ENCODE data around the gene POU3F1.
A peak's percentile ranks its signal among the peaks of the same experiment; 100 is the strongest.

POU3F1 gene

DNA sequence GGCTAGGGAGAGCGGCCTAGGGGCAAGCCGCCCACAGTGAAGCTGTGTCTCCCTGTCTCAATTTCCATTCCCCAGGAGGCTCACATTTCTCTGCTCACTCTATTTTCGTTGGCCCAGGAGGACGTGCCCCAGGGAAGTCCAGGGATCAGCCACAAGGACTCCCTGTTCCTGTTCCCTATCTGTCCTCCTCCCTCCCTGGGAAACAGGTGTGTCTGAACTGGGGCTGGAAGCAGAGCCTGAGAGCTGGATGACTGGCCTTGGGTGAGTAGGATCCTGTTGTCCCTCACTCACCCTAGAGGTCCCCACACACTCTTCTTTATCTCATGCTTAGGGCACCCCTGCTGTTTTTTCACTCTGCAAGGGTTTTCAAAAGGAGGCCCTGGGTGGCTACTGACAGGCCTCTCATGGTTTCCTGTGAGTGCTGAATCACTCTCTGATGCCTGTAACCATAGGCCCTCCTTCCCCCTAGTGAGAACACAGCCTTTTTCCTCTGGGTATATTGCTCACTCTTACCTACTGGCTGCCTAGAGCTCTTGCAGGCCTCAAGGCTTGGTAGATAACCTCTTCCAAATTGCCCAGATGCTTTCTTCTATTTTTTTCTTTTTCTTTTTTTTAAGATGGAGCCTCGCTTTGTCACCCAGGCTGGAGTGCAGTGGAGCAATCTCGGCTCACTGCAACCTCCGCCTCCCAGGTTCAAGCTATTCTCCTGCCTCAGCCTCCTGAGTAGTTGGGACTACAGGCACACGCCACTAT is 37.3 kb downstream of the POU3F1 start (continued):
- TF ChIP-seq, protein P1, sequence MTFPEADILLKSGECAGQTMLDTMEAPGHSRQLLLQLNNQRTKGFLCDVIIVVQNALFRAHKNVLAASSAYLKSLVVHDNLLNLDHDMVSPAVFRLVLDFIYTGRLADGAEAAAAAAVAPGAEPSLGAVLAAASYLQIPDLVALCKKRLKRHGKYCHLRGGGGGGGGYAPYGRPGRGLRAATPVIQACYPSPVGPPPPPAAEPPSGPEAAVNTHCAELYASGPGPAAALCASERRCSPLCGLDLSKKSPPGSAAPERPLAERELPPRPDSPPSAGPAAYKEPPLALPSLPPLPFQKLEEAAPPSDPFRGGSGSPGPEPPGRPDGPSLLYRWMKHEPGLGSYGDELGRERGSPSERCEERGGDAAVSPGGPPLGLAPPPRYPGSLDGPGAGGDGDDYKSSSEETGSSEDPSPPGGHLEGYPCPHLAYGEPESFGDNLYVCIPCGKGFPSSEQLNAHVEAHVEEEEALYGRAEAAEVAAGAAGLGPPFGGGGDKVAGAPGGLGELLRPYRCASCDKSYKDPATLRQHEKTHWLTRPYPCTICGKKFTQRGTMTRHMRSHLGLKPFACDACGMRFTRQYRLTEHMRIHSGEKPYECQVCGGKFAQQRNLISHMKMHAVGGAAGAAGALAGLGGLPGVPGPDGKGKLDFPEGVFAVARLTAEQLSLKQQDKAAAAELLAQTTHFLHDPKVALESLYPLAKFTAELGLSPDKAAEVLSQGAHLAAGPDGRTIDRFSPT (tag by site-specific recombination; IDR thresholded peaks at IDR 0.05) = no peak
- no peak for TF ChIP-seq ZNF473 (tag by site-specific recombination; IDR thresholded peaks at IDR 0.05)
- TF ChIP-seq, protein P2, sequence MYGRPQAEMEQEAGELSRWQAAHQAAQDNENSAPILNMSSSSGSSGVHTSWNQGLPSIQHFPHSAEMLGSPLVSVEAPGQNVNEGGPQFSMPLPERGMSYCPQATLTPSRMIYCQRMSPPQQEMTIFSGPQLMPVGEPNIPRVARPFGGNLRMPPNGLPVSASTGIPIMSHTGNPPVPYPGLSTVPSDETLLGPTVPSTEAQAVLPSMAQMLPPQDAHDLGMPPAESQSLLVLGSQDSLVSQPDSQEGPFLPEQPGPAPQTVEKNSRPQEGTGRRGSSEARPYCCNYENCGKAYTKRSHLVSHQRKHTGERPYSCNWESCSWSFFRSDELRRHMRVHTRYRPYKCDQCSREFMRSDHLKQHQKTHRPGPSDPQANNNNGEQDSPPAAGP (tag by site-specific recombination; IDR thresholded peaks at IDR 0.05) = 0 out of 2 replicates have a peak, but pooled peaks have one; percentile 56
- 0 out of 2 replicates have a peak, but pooled peaks have one; percentile 30 for TF ChIP-seq ZNF561 (tag by site-specific recombination; IDR thresholded peaks at IDR 0.05; ENCODE audit: borderline replicate concordance)
- TF ChIP-seq ZNF354C (tag by site-specific recombination; IDR thresholded peaks at IDR 0.05; ENCODE audit: borderline replicate concordance, low read depth) = no peak
- TF ChIP-seq, protein P3, sequence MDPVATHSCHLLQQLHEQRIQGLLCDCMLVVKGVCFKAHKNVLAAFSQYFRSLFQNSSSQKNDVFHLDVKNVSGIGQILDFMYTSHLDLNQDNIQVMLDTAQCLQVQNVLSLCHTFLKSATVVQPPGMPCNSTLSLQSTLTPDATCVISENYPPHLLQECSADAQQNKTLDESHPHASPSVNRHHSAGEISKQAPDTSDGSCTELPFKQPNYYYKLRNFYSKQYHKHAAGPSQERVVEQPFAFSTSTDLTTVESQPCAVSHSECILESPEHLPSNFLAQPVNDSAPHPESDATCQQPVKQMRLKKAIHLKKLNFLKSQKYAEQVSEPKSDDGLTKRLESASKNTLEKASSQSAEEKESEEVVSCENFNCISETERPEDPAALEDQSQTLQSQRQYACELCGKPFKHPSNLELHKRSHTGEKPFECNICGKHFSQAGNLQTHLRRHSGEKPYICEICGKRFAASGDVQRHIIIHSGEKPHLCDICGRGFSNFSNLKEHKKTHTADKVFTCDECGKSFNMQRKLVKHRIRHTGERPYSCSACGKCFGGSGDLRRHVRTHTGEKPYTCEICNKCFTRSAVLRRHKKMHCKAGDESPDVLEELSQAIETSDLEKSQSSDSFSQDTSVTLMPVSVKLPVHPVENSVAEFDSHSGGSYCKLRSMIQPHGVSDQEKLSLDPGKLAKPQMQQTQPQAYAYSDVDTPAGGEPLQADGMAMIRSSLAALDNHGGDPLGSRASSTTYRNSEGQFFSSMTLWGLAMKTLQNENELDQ (tag by site-specific recombination; IDR thresholded peaks at IDR 0.05; ENCODE audit: low read depth) = no peak
- TF ChIP-seq ZNF19 (tag by site-specific recombination; IDR thresholded peaks at IDR 0.05; ENCODE audit: low read depth) = no peak
- no peak for TF ChIP-seq ZNF830 (tag by site-specific recombination; IDR thresholded peaks at IDR 0.05; ENCODE audit: low read depth)
- TF ChIP-seq MZF1 (tag by site-specific recombination; IDR thresholded peaks at IDR 0.05; ENCODE audit: borderline replicate concordance) = peak; percentile 45; the same call in 1 of the 2 replicates
- TF ChIP-seq, protein P4, sequence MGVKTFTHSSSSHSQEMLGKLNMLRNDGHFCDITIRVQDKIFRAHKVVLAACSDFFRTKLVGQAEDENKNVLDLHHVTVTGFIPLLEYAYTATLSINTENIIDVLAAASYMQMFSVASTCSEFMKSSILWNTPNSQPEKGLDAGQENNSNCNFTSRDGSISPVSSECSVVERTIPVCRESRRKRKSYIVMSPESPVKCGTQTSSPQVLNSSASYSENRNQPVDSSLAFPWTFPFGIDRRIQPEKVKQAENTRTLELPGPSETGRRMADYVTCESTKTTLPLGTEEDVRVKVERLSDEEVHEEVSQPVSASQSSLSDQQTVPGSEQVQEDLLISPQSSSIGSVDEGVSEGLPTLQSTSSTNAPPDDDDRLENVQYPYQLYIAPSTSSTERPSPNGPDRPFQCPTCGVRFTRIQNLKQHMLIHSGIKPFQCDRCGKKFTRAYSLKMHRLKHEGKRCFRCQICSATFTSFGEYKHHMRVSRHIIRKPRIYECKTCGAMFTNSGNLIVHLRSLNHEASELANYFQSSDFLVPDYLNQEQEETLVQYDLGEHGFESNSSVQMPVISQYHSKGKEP (tag by site-specific recombination; IDR thresholded peaks at IDR 0.05) = no peak
- no peak for TF ChIP-seq ZNF776 (tag by site-specific recombination; IDR thresholded peaks at IDR 0.05; ENCODE audit: borderline replicate concordance)
- no peak for TF ChIP-seq ZNF624 (tag by site-specific recombination; IDR thresholded peaks at IDR 0.05)
- TF ChIP-seq SP7 (tag by site-specific recombination; IDR thresholded peaks at IDR 0.05) = no peak
- peak; percentile 36; the same call in 1 of the 2 replicates for TF ChIP-seq SCRT1 (tag by site-specific recombination; IDR thresholded peaks at IDR 0.05; ENCODE audit: borderline replicate concordance)
- TF ChIP-seq SP3 (tag by site-specific recombination; IDR thresholded peaks at IDR 0.05) = no peak
- no peak for TF ChIP-seq ZNF549 (tag by site-specific recombination; IDR thresholded peaks at IDR 0.05)
- TF ChIP-seq IKZF3 (tag by site-specific recombination; IDR thresholded peaks at IDR 0.05) = peak; percentile 87
- TF ChIP-seq ZNF768 (tag by site-specific recombination; IDR thresholded peaks at IDR 0.05) = no peak
- TF ChIP-seq WT1 (tag by site-specific recombination; IDR thresholded peaks at IDR 0.05) = peak; percentile 34; the same call in 1 of the 2 replicates
- no peak for TF ChIP-seq KLF9 (tag by site-specific recombination; IDR thresholded peaks at IDR 0.05; ENCODE audit: low read depth)
- no peak for TF ChIP-seq ZFP3 (tag by site-specific recombination; IDR thresholded peaks at IDR 0.05; ENCODE audit: low read depth)
- TF ChIP-seq, protein P5, sequence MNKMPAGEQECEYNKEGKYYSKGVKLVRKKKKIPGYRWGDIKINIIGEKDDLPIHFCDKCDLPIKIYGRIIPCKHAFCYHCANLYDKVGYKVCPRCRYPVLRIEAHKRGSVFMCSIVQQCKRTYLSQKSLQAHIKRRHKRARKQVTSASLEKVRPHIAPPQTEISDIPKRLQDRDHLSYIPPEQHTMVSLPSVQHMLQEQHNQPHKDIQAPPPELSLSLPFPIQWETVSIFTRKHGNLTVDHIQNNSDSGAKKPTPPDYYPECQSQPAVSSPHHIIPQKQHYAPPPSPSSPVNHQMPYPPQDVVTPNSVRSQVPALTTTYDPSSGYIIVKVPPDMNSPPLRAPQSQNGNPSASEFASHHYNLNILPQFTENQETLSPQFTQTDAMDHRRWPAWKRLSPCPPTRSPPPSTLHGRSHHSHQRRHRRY (tag by site-specific recombination; IDR thresholded peaks at IDR 0.05) = no peak
- TF ChIP-seq GLIS1 (tag by site-specific recombination; IDR thresholded peaks at IDR 0.05) = peak; percentile 98
- no peak for TF ChIP-seq ZNF600 (tag by site-specific recombination; IDR thresholded peaks at IDR 0.05)
- TF ChIP-seq ZNF416 (tag by site-specific recombination; IDR thresholded peaks at IDR 0.05) = no peak
- TF ChIP-seq, protein P6, sequence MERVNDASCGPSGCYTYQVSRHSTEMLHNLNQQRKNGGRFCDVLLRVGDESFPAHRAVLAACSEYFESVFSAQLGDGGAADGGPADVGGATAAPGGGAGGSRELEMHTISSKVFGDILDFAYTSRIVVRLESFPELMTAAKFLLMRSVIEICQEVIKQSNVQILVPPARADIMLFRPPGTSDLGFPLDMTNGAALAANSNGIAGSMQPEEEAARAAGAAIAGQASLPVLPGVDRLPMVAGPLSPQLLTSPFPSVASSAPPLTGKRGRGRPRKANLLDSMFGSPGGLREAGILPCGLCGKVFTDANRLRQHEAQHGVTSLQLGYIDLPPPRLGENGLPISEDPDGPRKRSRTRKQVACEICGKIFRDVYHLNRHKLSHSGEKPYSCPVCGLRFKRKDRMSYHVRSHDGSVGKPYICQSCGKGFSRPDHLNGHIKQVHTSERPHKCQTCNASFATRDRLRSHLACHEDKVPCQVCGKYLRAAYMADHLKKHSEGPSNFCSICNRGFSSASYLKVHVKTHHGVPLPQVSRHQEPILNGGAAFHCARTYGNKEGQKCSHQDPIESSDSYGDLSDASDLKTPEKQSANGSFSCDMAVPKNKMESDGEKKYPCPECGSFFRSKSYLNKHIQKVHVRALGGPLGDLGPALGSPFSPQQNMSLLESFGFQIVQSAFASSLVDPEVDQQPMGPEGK (tag by site-specific recombination; IDR thresholded peaks at IDR 0.05) = peak; percentile 48; the same call in 1 of the 2 replicates
- TF ChIP-seq, protein P7, sequence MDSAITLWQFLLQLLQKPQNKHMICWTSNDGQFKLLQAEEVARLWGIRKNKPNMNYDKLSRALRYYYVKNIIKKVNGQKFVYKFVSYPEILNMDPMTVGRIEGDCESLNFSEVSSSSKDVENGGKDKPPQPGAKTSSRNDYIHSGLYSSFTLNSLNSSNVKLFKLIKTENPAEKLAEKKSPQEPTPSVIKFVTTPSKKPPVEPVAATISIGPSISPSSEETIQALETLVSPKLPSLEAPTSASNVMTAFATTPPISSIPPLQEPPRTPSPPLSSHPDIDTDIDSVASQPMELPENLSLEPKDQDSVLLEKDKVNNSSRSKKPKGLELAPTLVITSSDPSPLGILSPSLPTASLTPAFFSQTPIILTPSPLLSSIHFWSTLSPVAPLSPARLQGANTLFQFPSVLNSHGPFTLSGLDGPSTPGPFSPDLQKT (IDR thresholded peaks at IDR 0.05; ENCODE audit: borderline replicate concordance, low read depth, low read length) = no peak
- TF ChIP-seq ZNF24 (tag by site-specific recombination; IDR thresholded peaks at IDR 0.05) = no peak
